ENCODE data around the gene SLIT3.

The SLIT3 gene

DNA sequence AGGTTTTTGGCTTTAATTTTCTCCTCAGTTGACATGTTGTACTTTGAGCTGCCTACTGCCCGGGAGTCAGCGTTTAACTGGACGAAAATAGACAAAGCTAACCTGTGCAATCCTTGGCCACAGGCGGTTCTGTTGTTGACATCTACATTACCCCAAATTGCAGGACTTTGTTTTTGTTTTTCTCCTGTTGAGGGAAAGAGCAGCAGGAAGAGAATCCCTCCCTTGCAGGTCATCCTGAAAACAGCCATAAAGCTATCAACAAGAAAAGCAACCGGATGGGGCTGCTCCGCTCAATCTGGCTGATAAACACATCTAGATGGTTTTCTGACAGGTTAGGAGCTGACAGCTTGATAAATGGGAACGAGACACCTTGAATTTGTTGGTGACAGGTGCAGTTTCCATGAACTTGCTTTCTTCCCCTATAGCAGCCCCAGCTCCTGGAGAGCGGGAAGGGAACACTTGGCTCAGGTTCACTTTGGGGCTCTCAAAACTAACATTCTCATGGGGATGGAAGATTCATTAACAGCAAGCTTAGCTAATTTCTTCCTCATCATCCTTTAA, 331.5 kb downstream of the SLIT3 start:
- ChIA-PET CTCF (interaction anchor here (0.7 to 1.2 kb wide), 2 partner anchors 18 to 23 kb away, joined by 3 read pairs; no protein-coding TSS in a partner anchor), POLR2A (interaction anchor here (1.7 kb wide), 1 partner anchor 614 kb away, joined by 6 read pairs; the partner anchor contains the start of gene SPDL1)
- no peak for DNase-seq (ENCODE audit: extremely low spot score)
- TF ChIP-seq BHLHE40 (IDR thresholded peaks at IDR 0.05; ENCODE audit: borderline replicate concordance) (no peak), L3MBTL2 (conservative IDR thresholded peaks at IDR 0.05) (no peak), FOXM1 (IDR thresholded peaks at IDR 0.05; ENCODE audit: borderline replicate concordance) (no peak), ELF4 (IDR thresholded peaks at IDR 0.05) (no peak)
- TF ChIP-seq, protein P1, sequence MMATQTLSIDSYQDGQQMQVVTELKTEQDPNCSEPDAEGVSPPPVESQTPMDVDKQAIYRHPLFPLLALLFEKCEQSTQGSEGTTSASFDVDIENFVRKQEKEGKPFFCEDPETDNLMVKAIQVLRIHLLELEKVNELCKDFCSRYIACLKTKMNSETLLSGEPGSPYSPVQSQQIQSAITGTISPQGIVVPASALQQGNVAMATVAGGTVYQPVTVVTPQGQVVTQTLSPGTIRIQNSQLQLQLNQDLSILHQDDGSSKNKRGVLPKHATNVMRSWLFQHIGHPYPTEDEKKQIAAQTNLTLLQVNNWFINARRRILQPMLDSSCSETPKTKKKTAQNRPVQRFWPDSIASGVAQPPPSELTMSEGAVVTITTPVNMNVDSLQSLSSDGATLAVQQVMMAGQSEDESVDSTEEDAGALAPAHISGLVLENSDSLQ (IDR thresholded peaks at IDR 0.05), result peak; percentile 79

DNA sequence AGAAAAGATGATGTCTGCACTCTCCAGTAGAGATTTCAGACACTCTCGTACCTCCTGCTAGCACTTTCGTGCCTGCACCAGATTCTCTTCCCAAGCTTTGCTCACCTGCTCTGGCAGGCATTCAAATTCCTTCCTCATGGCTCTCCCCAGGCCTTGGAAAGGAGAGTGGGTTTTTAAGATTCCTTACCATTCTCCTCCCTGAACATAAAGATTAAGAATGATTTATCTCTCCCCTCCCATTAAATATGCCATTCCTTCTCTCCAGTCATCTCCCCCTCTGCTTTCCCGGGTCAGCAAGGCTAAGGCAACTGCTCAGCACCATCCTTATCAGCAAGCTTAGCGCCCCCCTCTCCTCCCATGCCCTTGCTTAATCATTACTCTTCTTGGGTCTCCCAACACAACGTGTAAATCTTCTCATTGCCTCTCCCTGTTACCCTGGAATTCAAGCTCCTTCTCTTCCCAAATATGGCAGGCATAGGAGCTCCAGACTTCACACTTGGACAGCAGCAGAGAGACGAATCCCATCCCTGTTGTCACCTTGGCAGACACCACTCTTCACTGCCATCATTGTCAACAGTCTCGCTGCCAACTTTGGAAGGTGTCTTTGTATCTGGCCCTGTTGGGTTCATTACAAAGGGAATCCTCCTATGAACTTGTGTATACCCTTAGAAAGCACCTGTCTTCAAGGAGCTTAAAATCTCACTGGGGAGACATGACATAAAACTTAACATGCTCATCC, 332.9 kb downstream of the SLIT3 start:
- POLR2A ChIA-PET, result interaction anchor here (1.7 kb wide), 1 partner anchor 616 kb away, joined by 6 read pairs; the partner anchor contains the start of gene SPDL1
- TF ChIP-seq TARDBP (IDR thresholded peaks at IDR 0.05), result no peak
- TF ChIP-seq ARNT (IDR thresholded peaks at IDR 0.05), result no peak
- no peak for TF ChIP-seq ELF4 (IDR thresholded peaks at IDR 0.05)
- no peak for TF ChIP-seq HDGF (IDR thresholded peaks at IDR 0.05; ENCODE audit: borderline replicate concordance)
- TF ChIP-seq L3MBTL2 (conservative IDR thresholded peaks at IDR 0.05), result no peak
- TF ChIP-seq NFRKB (IDR thresholded peaks at IDR 0.05), result no peak
- no peak for TF ChIP-seq SP1 (IDR thresholded peaks at IDR 0.05)
- no peak for TF ChIP-seq FOXK2 (IDR thresholded peaks at IDR 0.05)
- TF ChIP-seq ZNF384 (IDR thresholded peaks at IDR 0.05), result no peak
- TF ChIP-seq, protein P1 (IDR thresholded peaks at IDR 0.05), result no peak
- no peak for TF ChIP-seq FOXA1 (IDR thresholded peaks at IDR 0.05)
- TF ChIP-seq FOXM1 (IDR thresholded peaks at IDR 0.05; ENCODE audit: borderline replicate concordance), result no peak
- no peak for TF ChIP-seq BHLHE40 (IDR thresholded peaks at IDR 0.05; ENCODE audit: borderline replicate concordance)
- TF ChIP-seq CTBP1 (IDR thresholded peaks at IDR 0.05; ENCODE audit: borderline replicate concordance), result no peak
- no peak for TF ChIP-seq LEF1 (IDR thresholded peaks at IDR 0.05; ENCODE audit: borderline replicate concordance)
- TF ChIP-seq SUZ12 (IDR thresholded peaks at IDR 0.05), result no peak
- no peak for DNase-seq (ENCODE audit: extremely low spot score)
- CTCF ChIA-PET, result interaction anchor here (0.6 kb wide), 1 partner anchor 149 kb away, joined by 3 read pairs; no protein-coding TSS in a partner anchor

DNA sequence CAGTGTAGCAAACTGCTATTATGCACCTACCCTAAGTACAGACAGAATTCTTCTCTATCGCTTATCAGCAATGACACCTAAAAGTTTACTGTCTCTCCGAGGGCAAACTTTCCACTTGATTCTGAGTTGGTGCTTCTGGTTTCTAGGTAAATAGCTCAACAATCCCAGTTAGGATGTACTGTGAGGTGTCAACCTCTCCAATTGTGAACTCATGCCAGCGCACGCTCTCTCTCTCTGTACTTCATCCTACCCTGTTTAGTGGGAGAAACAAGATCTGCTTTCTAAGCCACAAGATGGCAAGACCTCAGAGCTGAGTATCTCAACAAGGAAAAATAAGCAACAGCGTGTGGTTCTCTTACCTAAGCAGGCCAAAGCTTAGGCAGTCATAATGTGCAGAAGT, 335.3 kb downstream of the SLIT3 start:
- POLR2A ChIA-PET, result interaction anchor here (1.0 kb wide), 1 partner anchor 10 kb away, joined by 3 read pairs; no protein-coding TSS in a partner anchor

DNA sequence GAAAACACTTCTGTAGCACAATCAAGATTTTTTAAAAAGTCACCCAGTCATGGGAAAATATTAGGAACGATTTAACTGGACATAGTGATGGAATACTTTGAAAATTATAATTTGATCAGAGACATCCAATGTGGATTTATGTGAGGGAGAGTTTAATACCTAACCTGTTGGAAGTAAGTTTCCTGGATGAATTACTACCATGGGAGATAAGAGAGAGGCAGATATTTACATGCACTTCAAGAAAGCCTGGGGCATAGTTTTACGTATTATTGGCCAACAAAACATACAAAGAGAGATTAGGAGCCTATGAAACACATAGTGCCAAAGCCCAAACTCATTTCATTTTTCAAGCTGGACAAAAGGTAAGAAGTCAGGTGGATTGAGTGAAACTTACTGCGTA, 336.8 kb downstream of the SLIT3 start:
- ChIA-PET CTCF (no interaction called here), POLR2A (no interaction called here)
- no peak for DNase-seq (ENCODE audit: extremely low spot score)
- TF ChIP-seq, protein P1 (IDR thresholded peaks at IDR 0.05), result peak; percentile 42; the same call in 1 of the 2 replicates
- TF ChIP-seq ZNF384 (IDR thresholded peaks at IDR 0.05), result no peak

More for the DNA sequence above, 335.3 kb downstream of the SLIT3 start:
- TF ChIP-seq TARDBP (IDR thresholded peaks at IDR 0.05) (no peak), FOXM1 (IDR thresholded peaks at IDR 0.05; ENCODE audit: borderline replicate concordance) (no peak)
- CTCF ChIA-PET, result interaction anchor here (0.6 kb wide), 1 partner anchor 26 kb away, joined by 3 read pairs; no protein-coding TSS in a partner anchor
- DNase-seq (ENCODE audit: extremely low spot score), result no peak

DNA sequence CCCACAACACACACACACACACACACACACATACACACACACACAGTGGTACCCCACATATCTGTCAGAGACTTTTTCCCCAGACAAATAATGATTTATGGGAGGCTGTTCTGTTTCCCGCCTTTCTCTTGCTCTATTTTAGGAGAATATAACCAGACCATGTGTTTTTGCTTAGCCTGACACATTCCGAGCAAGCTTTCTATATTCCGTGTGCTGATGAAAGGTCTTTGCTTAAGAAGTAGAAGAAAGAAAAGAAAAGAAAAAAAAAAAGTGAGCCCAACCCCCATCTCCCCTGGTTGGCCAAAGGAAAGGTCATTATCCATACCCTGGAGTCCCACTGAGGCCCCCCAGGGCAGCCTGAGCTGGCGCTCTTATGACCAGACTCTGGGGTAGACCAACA, 338.6 kb downstream of the SLIT3 start:
- ChIA-PET CTCF (no interaction called here), POLR2A (no interaction called here)
- TF ChIP-seq, protein P1 (IDR thresholded peaks at IDR 0.05), result 0 out of 2 replicates have a peak, but pooled peaks have one; percentile 38
- TF ChIP-seq FOXM1 (IDR thresholded peaks at IDR 0.05; ENCODE audit: borderline replicate concordance), result no peak
- TF ChIP-seq L3MBTL2 (conservative IDR thresholded peaks at IDR 0.05), result 0 out of 2 replicates have a peak, but pooled peaks have one; percentile 25
- TF ChIP-seq CTBP1 (IDR thresholded peaks at IDR 0.05; ENCODE audit: borderline replicate concordance), result no peak
- no peak for DNase-seq (ENCODE audit: extremely low spot score)

DNA sequence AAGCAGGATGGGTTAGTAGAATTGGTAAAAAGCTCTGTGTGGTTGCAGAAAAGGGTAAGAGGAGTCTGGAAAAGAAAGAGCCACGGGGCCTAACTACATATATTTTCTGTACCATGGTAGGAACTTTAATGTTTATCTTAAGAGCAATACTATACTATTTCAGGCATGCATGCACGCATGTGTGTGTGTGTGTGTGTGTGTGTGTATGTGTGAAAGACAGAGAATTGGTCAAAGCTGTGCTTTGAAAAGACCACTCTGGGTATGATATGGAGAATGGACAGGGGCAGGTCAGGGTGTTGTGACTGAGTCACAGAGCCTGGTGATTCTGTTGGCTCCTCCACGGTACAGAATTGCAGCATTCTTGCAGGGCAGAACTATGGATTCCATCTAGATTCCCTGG, 339.3 kb downstream of the SLIT3 start:
- POLR2A ChIA-PET, result no interaction called here
- CTCF ChIA-PET, result interaction anchor here (1.6 kb wide), 1 partner anchor 26 kb away, joined by 4 read pairs; no protein-coding TSS in a partner anchor
- no peak for DNase-seq (ENCODE audit: extremely low spot score)

More for the DNA sequence above, 339.3 kb downstream of the SLIT3 start:
- TF ChIP-seq HDGF (IDR thresholded peaks at IDR 0.05; ENCODE audit: borderline replicate concordance) (no peak), SP1 (IDR thresholded peaks at IDR 0.05) (no peak), NFRKB (IDR thresholded peaks at IDR 0.05) (no peak), FOXK2 (IDR thresholded peaks at IDR 0.05) (no peak), ARNT (IDR thresholded peaks at IDR 0.05) (no peak), L3MBTL2 (conservative IDR thresholded peaks at IDR 0.05) (no peak), ZNF384 (IDR thresholded peaks at IDR 0.05) (no peak), TARDBP (IDR thresholded peaks at IDR 0.05) (no peak), FOXA1 (IDR thresholded peaks at IDR 0.05) (no peak), LEF1 (IDR thresholded peaks at IDR 0.05; ENCODE audit: borderline replicate concordance) (no peak)
- TF ChIP-seq, protein P1 (IDR thresholded peaks at IDR 0.05), result no peak
